ENCODE results near the gene FRRS1.

Gene FRRS1

DNA sequence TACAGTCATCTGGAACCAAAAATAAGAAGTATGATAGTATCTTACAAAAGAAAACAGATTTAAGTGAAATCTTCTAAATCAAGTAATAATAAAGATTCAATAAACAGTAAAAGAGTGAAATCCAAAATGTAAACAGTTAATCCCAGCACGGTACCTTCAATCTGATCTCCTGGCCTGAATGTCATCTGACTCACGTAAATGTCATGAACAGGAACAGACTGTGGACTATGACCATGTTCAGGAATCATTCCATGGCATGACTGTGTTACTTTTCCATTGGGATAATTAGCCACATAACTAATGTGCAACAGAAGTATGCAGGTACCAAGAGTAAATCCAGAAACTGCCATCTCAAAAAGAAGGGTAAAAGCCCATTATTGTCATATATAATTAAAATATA is 18.0 kb downstream of the FRRS1 start:
- TF ChIP-seq, protein P1, sequence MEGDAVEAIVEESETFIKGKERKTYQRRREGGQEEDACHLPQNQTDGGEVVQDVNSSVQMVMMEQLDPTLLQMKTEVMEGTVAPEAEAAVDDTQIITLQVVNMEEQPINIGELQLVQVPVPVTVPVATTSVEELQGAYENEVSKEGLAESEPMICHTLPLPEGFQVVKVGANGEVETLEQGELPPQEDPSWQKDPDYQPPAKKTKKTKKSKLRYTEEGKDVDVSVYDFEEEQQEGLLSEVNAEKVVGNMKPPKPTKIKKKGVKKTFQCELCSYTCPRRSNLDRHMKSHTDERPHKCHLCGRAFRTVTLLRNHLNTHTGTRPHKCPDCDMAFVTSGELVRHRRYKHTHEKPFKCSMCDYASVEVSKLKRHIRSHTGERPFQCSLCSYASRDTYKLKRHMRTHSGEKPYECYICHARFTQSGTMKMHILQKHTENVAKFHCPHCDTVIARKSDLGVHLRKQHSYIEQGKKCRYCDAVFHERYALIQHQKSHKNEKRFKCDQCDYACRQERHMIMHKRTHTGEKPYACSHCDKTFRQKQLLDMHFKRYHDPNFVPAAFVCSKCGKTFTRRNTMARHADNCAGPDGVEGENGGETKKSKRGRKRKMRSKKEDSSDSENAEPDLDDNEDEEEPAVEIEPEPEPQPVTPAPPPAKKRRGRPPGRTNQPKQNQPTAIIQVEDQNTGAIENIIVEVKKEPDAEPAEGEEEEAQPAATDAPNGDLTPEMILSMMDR (IDR thresholded peaks at IDR 0.05; ENCODE audit: borderline replicate concordance, insufficient read depth, low read depth, low read length), result no peak
- H3K4me3 ChIP-seq (ENCODE audit: low read depth, low read length), result no peak overlapping the region

DNA sequence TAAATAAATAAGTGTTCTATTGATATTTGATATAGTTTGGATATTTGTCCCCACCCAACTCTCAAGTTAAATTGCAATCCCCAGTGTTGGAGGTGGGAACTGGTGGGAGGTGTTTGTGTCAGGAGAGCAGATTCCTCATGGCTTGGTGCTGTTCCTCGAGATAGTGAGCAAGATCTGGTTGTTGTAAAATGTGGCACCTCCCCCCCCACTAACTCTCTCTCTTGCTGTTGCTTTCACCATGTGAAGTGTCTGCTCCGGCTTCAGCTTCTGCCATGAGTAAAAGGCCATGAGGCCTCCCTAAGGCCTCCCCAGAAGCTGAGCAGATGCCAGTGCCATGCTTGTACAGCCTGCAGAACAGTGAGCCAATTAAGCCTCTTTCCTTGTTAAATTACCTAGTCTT is 20.8 kb downstream of the FRRS1 start:
- TF ChIP-seq, protein P1 (IDR thresholded peaks at IDR 0.05; ENCODE audit: borderline replicate concordance, insufficient read depth, low read depth, low read length), result no peak

DNA sequence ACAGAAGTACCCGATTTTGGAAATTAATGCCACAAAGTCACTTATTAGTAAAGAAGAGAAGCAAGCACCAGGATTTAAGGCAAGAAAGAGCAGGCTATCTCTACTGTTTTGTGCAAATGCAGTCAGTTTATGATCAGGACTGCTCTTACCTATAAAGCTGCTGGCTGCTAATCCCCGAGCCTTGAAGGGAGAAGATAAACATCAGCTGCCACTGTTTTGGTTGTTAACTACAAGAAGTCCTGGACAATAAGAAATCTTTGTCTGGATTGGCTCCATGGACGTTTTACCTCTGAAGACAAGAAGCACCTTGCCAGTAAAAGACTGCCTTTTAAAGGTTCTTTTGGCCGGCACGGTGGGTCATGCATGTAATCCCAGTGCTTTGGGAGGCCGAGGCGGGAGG is 21.4 kb downstream of the FRRS1 start:
- TF ChIP-seq, protein P1 (IDR thresholded peaks at IDR 0.05; ENCODE audit: borderline replicate concordance, insufficient read depth, low read depth, low read length), result no peak
- H3K4me3 ChIP-seq (ENCODE audit: low read depth, low read length), result no peak overlapping the region

More for the DNA sequence above, 20.8 kb downstream of the FRRS1 start:
- no peak overlapping the region for H3K4me3 ChIP-seq (ENCODE audit: low read depth, low read length)

DNA sequence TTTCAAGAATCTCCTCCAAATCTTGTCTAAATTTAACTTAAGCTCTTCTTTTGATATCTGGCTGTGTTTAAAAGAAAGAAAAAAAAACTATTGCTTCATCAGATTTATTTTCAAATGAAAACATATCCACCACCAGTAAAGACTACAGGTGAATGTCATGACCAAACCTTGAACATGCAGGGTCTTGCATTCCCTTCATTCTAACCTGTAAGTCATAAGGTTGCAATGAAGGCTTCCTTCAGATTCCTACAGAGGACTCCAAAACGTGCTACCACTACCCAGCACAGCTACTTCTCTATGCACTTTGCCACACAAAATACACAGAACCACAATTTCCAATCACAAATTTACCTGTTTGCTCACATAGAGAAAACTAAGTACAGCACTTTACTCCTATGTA is 26.3 kb downstream of the FRRS1 start:
- TF ChIP-seq, protein P1 (IDR thresholded peaks at IDR 0.05; ENCODE audit: borderline replicate concordance, insufficient read depth, low read depth, low read length), result no peak
- no peak overlapping the region for H3K4me3 ChIP-seq (ENCODE audit: low read depth, low read length)

DNA sequence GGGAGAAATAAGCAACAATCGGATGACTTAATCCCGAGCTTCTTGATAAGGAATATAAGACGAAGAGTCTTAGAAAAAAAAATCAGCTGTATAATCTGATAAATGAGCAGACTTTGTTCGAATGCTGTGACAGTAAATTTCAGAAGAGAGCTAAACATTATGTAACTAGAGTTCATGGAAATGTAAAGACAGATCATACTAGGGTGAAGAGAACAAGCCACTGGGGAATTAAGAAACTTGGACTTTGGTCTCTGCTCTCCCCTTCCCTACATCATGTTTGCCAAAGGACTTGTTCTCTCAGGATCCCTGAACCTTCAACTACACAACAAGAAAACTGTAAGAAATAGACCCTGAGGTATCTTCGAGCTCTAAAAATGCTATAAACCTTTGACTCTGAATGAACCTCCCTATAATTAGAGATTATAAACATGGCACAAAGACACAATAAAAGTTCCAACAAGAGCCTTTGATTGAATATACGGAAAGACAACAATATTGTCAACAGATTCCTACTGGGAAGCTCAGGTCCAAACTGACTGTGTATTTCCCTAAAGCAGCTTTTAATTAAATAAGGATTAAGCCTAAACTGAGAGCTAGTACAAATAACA is 27.5 kb downstream of the FRRS1 start:
- TF ChIP-seq, protein P1 (IDR thresholded peaks at IDR 0.05; ENCODE audit: borderline replicate concordance, insufficient read depth, low read depth, low read length), result no peak
- no peak overlapping the region for H3K4me3 ChIP-seq (ENCODE audit: low read depth, low read length)

DNA sequence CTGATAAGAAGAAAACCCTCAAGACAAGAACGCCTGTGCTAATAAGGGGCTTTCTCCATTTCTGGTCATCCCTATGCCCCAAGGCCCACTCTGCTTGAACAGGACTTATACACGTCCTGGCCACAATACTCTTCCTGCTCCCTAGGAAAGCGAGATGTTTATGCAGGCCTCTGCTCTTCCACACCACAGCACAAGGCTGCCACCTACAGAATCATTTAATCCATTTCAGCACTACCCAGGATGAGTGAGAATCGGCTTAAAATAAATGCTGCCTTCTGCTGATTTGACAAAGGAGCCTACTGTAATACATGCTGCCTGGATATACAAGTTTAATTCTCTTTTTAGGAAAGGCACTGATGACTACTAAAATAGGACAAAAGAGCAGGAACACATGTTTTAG is 29.4 kb downstream of the FRRS1 start:
- TF ChIP-seq, protein P1 (IDR thresholded peaks at IDR 0.05; ENCODE audit: borderline replicate concordance, insufficient read depth, low read depth, low read length), result no peak

DNA sequence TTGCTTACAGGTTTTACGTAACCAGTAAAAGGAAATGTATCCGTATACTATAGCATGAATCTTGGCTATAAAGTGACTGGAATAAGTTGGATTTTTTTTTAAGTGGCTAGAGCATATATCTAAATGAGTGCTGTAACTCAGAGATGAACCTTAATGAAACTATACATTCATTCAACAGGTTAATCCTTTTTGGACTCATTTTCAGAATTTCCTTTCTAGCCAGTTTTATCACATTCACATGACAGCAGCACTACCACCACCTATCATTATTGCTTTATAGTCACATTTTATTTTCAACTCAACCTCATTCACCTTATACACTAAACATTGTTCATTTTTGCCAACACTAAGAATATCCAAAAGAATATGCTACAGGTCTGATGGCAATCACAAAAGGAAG is 30.6 kb downstream of the FRRS1 start:
- TF ChIP-seq, protein P1 (IDR thresholded peaks at IDR 0.05; ENCODE audit: borderline replicate concordance, insufficient read depth, low read depth, low read length), result no peak
- no peak overlapping the region for H3K4me3 ChIP-seq (ENCODE audit: low read depth, low read length)

More for the DNA sequence above, 29.4 kb downstream of the FRRS1 start:
- H3K4me3 ChIP-seq (ENCODE audit: low read depth, low read length), result no peak overlapping the region

Measured in GM12875 (cell line).